HCT116 (cell line): ENCODE data around the gene ELOVL3. TPM values are rescaled to one million over a fixed set of nuclear protein-coding genes. Genes with fewer than 3 reads are reported as not detected.

Source experiments
- ATAC-seq: fragments of 200-7000 bp; cut with Tn5 transposase; 2 replicates; pipeline ENCODE4 v1.9.1; 2020; ENCODE audit warnings: mild to moderate bottlenecking, moderate library complexity
- BruUV-seq: library from RNA; stranded (reverse); fragments of 400-500 nt; replicated peaks from 2 replicates; lab custom pipeline; 2021; lab: Mats Ljungman, UMichigan
- CTCF ChIA-PET: fragments of 300-600 bp; sonication (Branson Sonifier 250); formaldehyde crosslinking; loops from one replicate; lab custom pipeline; 2021; ENCODE audit warnings: antibody characterized with exemption; lab: Charles Lee
- POLR2A ChIA-PET: fragments of 300-600, 350-600 bp; sonication (Branson Sonifier 250); formaldehyde crosslinking; loops from one replicate; lab custom pipeline; 2021; ENCODE audit warnings: antibody characterized with exemption; lab: Charles Lee
- RAD21 ChIA-PET, 2 experiments: fragments of 300-600 bp; sonication (Branson Sonifier 250); formaldehyde crosslinking; loops; one replicate each; lab custom pipeline; 2023; ENCODE audit warnings: low total read pairs in 2 of 2; ENCODE audit not compliant: uncharacterized antibody in 2 of 2, unreplicated experiment in 2 of 2, low non-redundant PET in 1 of 2; lab: Charles Lee
- DNase-seq: peaks from one replicate; pipeline ENCODE4 v3.0.0-alpha.2; 2010; ENCODE audit warnings: low read depth, low spot score
- H2AFZ ChIP-seq: fragments of 200-600 bp; shearing (Covaris generic), sonication (generic); 2 replicates; pipeline ENCODE4 v1.6.1; 2017; ENCODE audit warnings: low read depth, mixed run types, mixed read lengths, antibody characterized with exemption, low read length; ENCODE audit not compliant: poor library complexity, severe bottlenecking
- H3K27ac ChIP-seq: 2 replicates; pipeline ENCODE4 v1.5.1; 2012; ENCODE audit warnings: low read depth, low read length
- H3K27me3 ChIP-seq: fragments of 200-600 bp; sonication (generic); 2 replicates; pipeline ENCODE4 v1.6.1; 2016; ENCODE audit warnings: mixed run types, low read length, mixed read lengths; ENCODE audit not compliant: insufficient read depth
- H3K36me3 ChIP-seq, 2 experiments: fragments of 200-500 bp in 1 of 2; fragments of 200-600 bp in 1 of 2; sonication (Bioruptor generic) in 1 of 2; sonication (generic) in 1 of 2; 2 replicates each; pipeline versions ENCODE4 v1.5.1 to v1.6.1; 2014 to 2016; ENCODE audit warnings: low read length in 2 of 2, inconsistent platforms in 1 of 2, mixed read lengths in 1 of 2, mixed run types in 1 of 2; ENCODE audit not compliant: insufficient read depth in 2 of 2, control insufficient read depth in 1 of 2
- H3K4me1 ChIP-seq, 2 experiments: fragments of 200-600 bp in 1 of 2; sonication (generic) in 1 of 2; 2 replicates each; pipeline versions ENCODE4 v1.5.1 to v1.6.1; 2012 to 2017; ENCODE audit warnings: low read length in 2 of 2, inconsistent platforms in 1 of 2, mild to moderate bottlenecking in 1 of 2, mixed read lengths in 1 of 2, mixed run types in 1 of 2, moderate library complexity in 1 of 2; ENCODE audit not compliant: insufficient read depth in 2 of 2, control insufficient read depth in 1 of 2
- H3K4me2 ChIP-seq: fragments of 200-600 bp; sonication (generic); 2 replicates; pipeline ENCODE4 v1.6.1; 2017; ENCODE audit warnings: mixed run types, low read length, mixed read lengths
- H3K4me3 ChIP-seq, 2 experiments: fragments of 200-600 bp in 1 of 2; sonication (generic) in 1 of 2; replicated peaks in 1 of 2; 2 replicates each; pipeline ENCODE4 v1.5.1; 2011 to 2016; ENCODE audit warnings: low read length in 2 of 2, control low read depth in 1 of 2, low read depth in 1 of 2, mild to moderate bottlenecking in 1 of 2, mixed read lengths in 1 of 2, mixed run types in 1 of 2
- H3K79me2 ChIP-seq: fragments of 200-600 bp; sonication (generic); 2 replicates; pipeline ENCODE4 v1.6.1; 2017; ENCODE audit warnings: mild to moderate bottlenecking, mixed run types, low read length, moderate library complexity, mixed read lengths; ENCODE audit not compliant: insufficient read depth
- H3K9ac ChIP-seq: fragments of 200-600 bp; sonication (generic); 2 replicates; pipeline ENCODE4 v1.6.1; 2016; ENCODE audit warnings: low read length, mixed read lengths
- H3K9me2 ChIP-seq: fragments of 200-600 bp; sonication (generic), shearing (Covaris generic); 2 replicates; pipeline ENCODE4 v1.6.1; 2017; ENCODE audit warnings: mixed run types, mild to moderate bottlenecking, moderate library complexity; ENCODE audit not compliant: insufficient read depth
- H3K9me3 ChIP-seq, 2 experiments: fragments of 200-500 bp in 1 of 2; fragments of 200-600 bp in 1 of 2; sonication (Bioruptor generic) in 1 of 2; sonication (generic) in 1 of 2; 2 replicates each; pipeline ENCODE4 v1.6.1; 2014 to 2017; ENCODE audit warnings: low read length in 2 of 2, mixed read lengths in 2 of 2, inconsistent platforms in 1 of 2, low read depth in 1 of 2, mild to moderate bottlenecking in 1 of 2, mixed run types in 1 of 2, moderate library complexity in 1 of 2; ENCODE audit not compliant: control insufficient read depth in 1 of 2, insufficient read depth in 1 of 2
- H4K20me1 ChIP-seq: fragments of 200-600 bp; sonication (generic), shearing (Covaris generic); 2 replicates; pipeline ENCODE4 v1.6.1; 2017; ENCODE audit warnings: mixed run types, mild to moderate bottlenecking, moderate library complexity; ENCODE audit not compliant: insufficient read depth
- CBX3 ChIP-seq: IDR thresholded peaks from 2 replicates; pipeline ENCODE4 v1.6.1; 2012; ENCODE audit warnings: low read depth
- CTCF ChIP-seq, 3 experiments: fragments of 200-600 bp in 1 of 3; sonication (generic) in 1 of 3; IDR thresholded peaks in 2 of 3; conservative IDR thresholded peaks in 1 of 3; 2 replicates each; pipeline ENCODE4 v1.5.1; 2012 to 2017; ENCODE audit warnings: low read depth in 2 of 3, low read length in 2 of 3, antibody characterized with exemption in 1 of 3, borderline replicate concordance in 1 of 3, control low read depth in 1 of 3, mild to moderate bottlenecking in 1 of 3, mixed read lengths in 1 of 3, mixed run types in 1 of 3, moderate library complexity in 1 of 3; ENCODE audit not compliant: insufficient read depth in 1 of 3
- FOSL1 ChIP-seq: IDR thresholded peaks from 2 replicates; pipeline ENCODE4 v1.6.1; 2012; ENCODE audit warnings: low read depth
- JUND ChIP-seq: IDR thresholded peaks from 2 replicates; pipeline ENCODE4 v1.6.1; 2012
- MAX ChIP-seq: IDR thresholded peaks from 2 replicates; pipeline ENCODE4 v1.6.1; 2012
- RAD21 ChIP-seq: IDR thresholded peaks from 2 replicates; pipeline ENCODE4 v1.6.1; 2012; ENCODE audit warnings: low read depth, mild to moderate bottlenecking
- REST ChIP-seq: IDR thresholded peaks from 2 replicates; pipeline ENCODE4 v1.6.1; 2012; ENCODE audit warnings: low read depth
- SIN3A ChIP-seq: IDR thresholded peaks from 2 replicates; pipeline ENCODE4 v1.6.1; 2012; ENCODE audit warnings: low read depth
- ZBTB33 ChIP-seq: IDR thresholded peaks from 2 replicates; pipeline ENCODE4 v1.6.1; 2011; ENCODE audit warnings: mild to moderate bottlenecking, low read length, moderate library complexity; ENCODE audit not compliant: insufficient replicate concordance; ENCODE audit errors: extremely low read depth
- ZFX ChIP-seq: fragments of 450-650 bp; IDR thresholded peaks from 2 replicates; pipeline ENCODE4 v1.6.1; 2017
- intact Hi-C: fragments of 100-400 bp; cut with micrococcal nuclease; formaldehyde crosslinking; loops from 2 replicates; pipeline ENCODE4 v1.10.0; 2022
- total RNA-seq: library from RNA; stranded (reverse); gene quantifications from one replicate; pipeline ENCODE4 v1.2.1, GENCODE V29; 2021; ENCODE audit not compliant: unreplicated experiment

Gene ELOVL3
- total RNA-seq, 1 experiment from 2014 or later, result 5.5 TPM

- no peak for TF ChIP-seq ZFX
- TF ChIP-seq MAX, result no peak
- no peak for TF ChIP-seq CBX3
- no peak for TF ChIP-seq SIN3A
- TF ChIP-seq RAD21, result no peak
- TF ChIP-seq FOSL1, result no peak
- no peak for TF ChIP-seq REST
- no peak for TF ChIP-seq CTCF (IDR thresholded peaks at IDR 0.05 in 2 of 3, conservative IDR thresholded peaks at IDR 0.05 in 1 of 3; ENCODE audit: borderline replicate concordance in 1 of 3, insufficient read depth in 1 of 3, low read depth in 2 of 3, low read length in 2 of 3)
- no peak for TF ChIP-seq ZBTB33
- no peak for TF ChIP-seq JUND
- POLR2A ChIA-PET, result no interaction called here
- H3K9ac ChIP-seq, result peak overlapping the region; percentile 52
Observed at GRCh38 chr10:102242118-102242485, 16.0 kb downstream of the ELOVL3 start.

More at GRCh38 chr10:102242118-102242485, 16.0 kb downstream of the ELOVL3 start:
- intact Hi-C loops, result no loop called here
- DNase-seq (no peak), ATAC-seq (no peak)
- peaks cover 21 to 46% of the 10 kb centered on the region in 2 experiments for H3K4me1 ChIP-seq
- H3K4me2 ChIP-seq, result peak overlapping the region; percentile 89
- no peaks in the 10 kb centered on the region for H3K9me3 ChIP-seq
- H3K4me3 ChIP-seq, result peak overlapping the region in 1 of 2 experiments; percentile 60; a peak in 3 of 4 replicates
- RAD21 ChIA-PET, result interaction anchor here in 1 of 2 experiments (1.0 kb wide), 1 partner anchor 11 kb away, joined by 5 read pairs; no protein-coding TSS in a partner anchor
- H3K9me2 ChIP-seq, result no peaks in the 10 kb centered on the region
- H4K20me1 ChIP-seq, result peaks cover 11% of the 10 kb centered on the region; the same call in 1 of the 2 replicates
- no TSS peak for BruUV-seq
- no peak overlapping the region for H3K27ac ChIP-seq
- no peak overlapping the region for H2AFZ ChIP-seq
- H3K36me3 ChIP-seq, result no peaks in the 10 kb centered on the region
- peaks cover 16% of the 10 kb centered on the region for H3K79me2 ChIP-seq
- H3K27me3 ChIP-seq, result no peaks in the 10 kb centered on the region
- CTCF ChIA-PET, result interaction anchor here (2.9 kb wide), 1 partner anchor 11 kb away, joined by 62 read pairs; no protein-coding TSS in a partner anchor
